A673 (cell line): Measurements from ENCODE around the gene ZNF491.

Experiments
- CTCF ChIP-seq: fragments of 300-800, 200-600 bp; sonication (generic); conservative IDR thresholded peaks from 2 replicates; pipeline ENCODE4 v1.5.1; 2017; ENCODE audit warnings: low read depth, mild to moderate bottlenecking, antibody characterized with exemption, low read length, moderate library complexity, mixed read lengths
- EZH2 ChIP-seq: fragments of 200-600 bp; sonication (generic); IDR thresholded peaks from 2 replicates; pipeline ENCODE4 v1.6.1; 2017; ENCODE audit warnings: borderline replicate concordance, low read depth, mild to moderate bottlenecking, mixed read lengths, antibody characterized with exemption, low read length; ENCODE audit not compliant: poor library complexity, severe bottlenecking

GRCh38 chr19:11792942-11793341 is 5.4 kb upstream of the ZNF491 start:
- TF ChIP-seq CTCF (no peak), EZH2 (no peak)
